NCI-H2029 (cell line): ENCODE results near the gene ORC5.
"Not testable (repeated sequence)": the region's sequence is repeated elsewhere in the genome, so short reads cannot be mapped to it uniquely, and the experiment has no call there.

Experiments used
- DNase-seq: peaks from one replicate; lab custom pipeline; 2025; lab: John Stamatoyannopoulos, UW

ORC5 gene

GRCh38 chr7:104207731-104208420 is at the start of gene ORC5:
TSS of gene ORC5 (minus strand) at chr7:104208013. CDS start at chr7:104207904, 109 bp downstream.
- peak; percentile 82 for DNase-seq

GRCh38 chr7:104255616-104256015 is 47.8 kb upstream of the ORC5 start:
- no peak for DNase-seq

GRCh38 chr7:104255194-104255593 is 47.4 kb upstream of the ORC5 start:
- DNase-seq = no peak

- no peak for DNase-seq
Observed at GRCh38 chr7:104254696-104255095, 46.9 kb upstream of the ORC5 start.

GRCh38 chr7:104252409-104253134 is 44.8 kb upstream of the ORC5 start:
- DNase-seq = no peak

- DNase-seq = no peak
Observed at GRCh38 chr7:104242638-104243037, 34.8 kb upstream of the ORC5 start.

GRCh38 chr7:104241538-104242209 is 33.9 kb upstream of the ORC5 start:
- no peak for DNase-seq

GRCh38 chr7:104241135-104241534 is 33.3 kb upstream of the ORC5 start:
- no peak for DNase-seq

- peak; percentile 62 for DNase-seq
Observed at GRCh38 chr7:104240401-104240800, 32.6 kb upstream of the ORC5 start.

GRCh38 chr7:104234990-104235389 is 27.2 kb upstream of the ORC5 start:
- DNase-seq = not testable (repeated sequence)

- peak; percentile 54 for DNase-seq
Observed at GRCh38 chr7:104231054-104232046, 23.5 kb upstream of the ORC5 start.

- peak; percentile 77 for DNase-seq
Observed at GRCh38 chr7:104230606-104231005, 22.8 kb upstream of the ORC5 start.

- no peak for DNase-seq
Observed at GRCh38 chr7:104228442-104228841, 20.6 kb upstream of the ORC5 start.

- no peak for DNase-seq
Observed at GRCh38 chr7:104225451-104225850, 17.6 kb upstream of the ORC5 start.

- no peak for DNase-seq
Observed at GRCh38 chr7:104217620-104218019, 9.8 kb upstream of the ORC5 start.

GRCh38 chr7:104209063-104209462 is 1.2 kb upstream of the ORC5 start:
- DNase-seq = no peak

GRCh38 chr7:104208421-104208780 is 588 bp upstream of the ORC5 start:
- no peak for DNase-seq

GRCh38 chr7:104207348-104207730 is 474 bp downstream of the ORC5 start:
- DNase-seq = no peak

GRCh38 chr7:104206841-104207240 is 972 bp downstream of the ORC5 start:
- no peak for DNase-seq

- DNase-seq = no peak
Observed at GRCh38 chr7:104198673-104199278, 9.0 kb downstream of the ORC5 start.

GRCh38 chr7:104196161-104196560 is 11.7 kb downstream of the ORC5 start:
- DNase-seq = no peak
